ENCODE measurements around the gene CRABP1.
A peak's percentile ranks its signal among the peaks of the same experiment; 100 is the strongest.
"Not testable (repeated sequence)": the region's sequence is repeated elsewhere in the genome, so short reads cannot be mapped to it uniquely, and the experiment has no call there.

The CRABP1 gene

DNA sequence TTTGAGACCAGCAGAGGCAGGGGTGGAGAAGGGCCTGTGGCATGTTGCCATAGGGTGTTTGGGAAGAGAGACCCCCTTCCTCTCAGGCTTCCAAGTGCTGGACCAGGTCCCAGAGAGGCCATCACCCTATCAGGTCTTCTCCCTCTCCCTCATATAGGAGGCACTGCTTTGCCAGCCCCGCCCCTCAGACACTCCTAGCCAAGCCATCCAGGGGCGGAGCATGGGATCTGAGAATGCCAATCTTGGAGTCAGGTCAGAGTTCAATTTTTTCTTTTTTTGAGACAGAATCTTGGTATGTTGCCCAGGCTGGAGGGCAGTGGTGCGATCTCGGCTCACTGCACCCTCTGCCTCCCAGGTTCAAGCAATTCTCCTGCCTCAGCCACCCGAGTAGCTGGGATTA lies 32.7 kb downstream of the CRABP1 start:
- no peak for ATAC-seq
- no peaks in the 10 kb centered on the region for H3K36me3 Mint-ChIP-seq
- H3K4me3 Mint-ChIP-seq, result no peak overlapping the region
- H3K27ac Mint-ChIP-seq, result no peak overlapping the region
- H3K4me1 Mint-ChIP-seq, result peaks cover 11% of the 10 kb centered on the region
- H3K9me3 Mint-ChIP-seq, result no peaks in the 10 kb centered on the region
- DNase-seq (ENCODE audit: low spot score in 2 of 2), result no peak

- no peak overlapping the region for H3K4me3 Mint-ChIP-seq
- H3K4me1 Mint-ChIP-seq, result peaks cover 11% of the 10 kb centered on the region
- H3K36me3 Mint-ChIP-seq, result no peaks in the 10 kb centered on the region
- H3K9me3 Mint-ChIP-seq, result no peaks in the 10 kb centered on the region
- ATAC-seq, result peak; percentile 64
- no peak for DNase-seq (ENCODE audit: low spot score in 2 of 2)
- peak overlapping the region; percentile 54 for H3K27ac Mint-ChIP-seq
Observed at GRCh38 chr15:78374436-78375393, 34.6 kb downstream of the CRABP1 start.

DNA sequence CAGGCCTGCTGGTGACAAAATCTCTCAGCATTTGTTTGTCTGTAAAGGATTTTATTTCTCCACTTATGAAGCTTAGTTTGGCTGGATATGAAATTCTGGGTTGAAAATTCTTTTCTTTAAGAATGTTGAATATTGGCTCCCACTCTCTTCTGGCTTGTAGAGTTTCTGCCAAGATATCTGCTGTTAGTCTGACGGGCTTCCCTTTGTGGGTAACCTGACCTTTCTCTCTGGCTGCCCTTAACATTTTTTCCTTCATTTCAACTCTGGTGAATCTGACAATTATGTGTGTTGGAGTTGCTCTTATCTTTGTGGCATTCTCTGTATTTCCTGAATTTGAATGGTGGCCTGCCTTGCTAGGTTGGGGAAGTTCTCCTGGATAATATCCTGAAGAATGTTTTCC lies 40.0 kb downstream of the CRABP1 start:
- H3K4me1 Mint-ChIP-seq; DNase-seq (ENCODE audit: low spot score in 2 of 2); ATAC-seq; H3K27ac Mint-ChIP-seq; H3K36me3 Mint-ChIP-seq; H3K9me3 Mint-ChIP-seq; H3K4me3 Mint-ChIP-seq: not testable (repeated sequence)

DNA sequence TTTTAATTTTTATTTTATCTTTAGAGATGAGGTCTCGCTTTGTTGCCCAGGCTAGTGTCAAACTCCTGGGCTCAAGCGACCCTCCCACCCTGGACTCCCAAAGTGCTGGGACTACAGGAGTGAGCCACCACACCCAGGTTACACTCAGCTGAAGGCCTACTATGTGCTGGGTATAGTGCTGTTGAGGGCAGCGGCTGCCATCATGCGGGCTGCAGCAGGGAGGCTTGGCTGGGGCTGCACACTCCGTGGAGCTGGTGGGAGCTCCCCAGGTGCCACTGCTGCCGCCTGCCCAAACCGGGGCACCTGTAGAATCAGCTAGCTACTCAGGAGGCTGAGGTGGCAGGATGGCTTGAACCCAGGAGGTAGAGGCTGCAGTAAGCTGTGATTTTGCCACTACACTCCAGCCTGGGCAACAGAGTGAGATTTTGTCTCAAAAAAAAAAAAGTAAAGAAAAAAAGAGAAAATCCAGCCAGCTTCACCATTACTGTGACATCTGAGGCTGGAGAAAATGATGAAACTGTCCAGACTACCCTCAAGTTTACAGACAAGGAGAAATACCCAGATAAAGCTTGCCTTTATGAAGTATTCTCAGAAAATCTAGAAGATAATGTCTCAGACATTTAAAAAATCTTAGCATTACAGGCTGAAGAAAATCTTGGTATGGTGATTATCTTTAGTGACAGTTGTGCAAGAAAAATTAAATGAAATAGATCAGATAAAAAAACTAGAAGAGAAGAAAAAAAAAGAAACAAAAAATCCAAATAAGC lies 42.1 kb downstream of the CRABP1 start:
- H3K4me1 Mint-ChIP-seq, result no peaks in the 10 kb centered on the region
- ATAC-seq, result no peak
- DNase-seq (ENCODE audit: low spot score in 2 of 2), result no peak
- no peak overlapping the region for H3K4me3 Mint-ChIP-seq
- no peaks in the 10 kb centered on the region for H3K9me3 Mint-ChIP-seq
- no peak overlapping the region for H3K27ac Mint-ChIP-seq
- H3K36me3 Mint-ChIP-seq, result no peaks in the 10 kb centered on the region

GRCh38 chr15:78384651-78385050 lies 44.5 kb downstream of the CRABP1 start:
- ATAC-seq (no peak), DNase-seq (ENCODE audit: low spot score in 2 of 2) (no peak)
- no peak overlapping the region for H3K4me3 Mint-ChIP-seq
- H3K9me3 Mint-ChIP-seq, result no peaks in the 10 kb centered on the region
- H3K27ac Mint-ChIP-seq, result no peak overlapping the region
- H3K36me3 Mint-ChIP-seq, result no peaks in the 10 kb centered on the region
- no peaks in the 10 kb centered on the region for H3K4me1 Mint-ChIP-seq

DNA sequence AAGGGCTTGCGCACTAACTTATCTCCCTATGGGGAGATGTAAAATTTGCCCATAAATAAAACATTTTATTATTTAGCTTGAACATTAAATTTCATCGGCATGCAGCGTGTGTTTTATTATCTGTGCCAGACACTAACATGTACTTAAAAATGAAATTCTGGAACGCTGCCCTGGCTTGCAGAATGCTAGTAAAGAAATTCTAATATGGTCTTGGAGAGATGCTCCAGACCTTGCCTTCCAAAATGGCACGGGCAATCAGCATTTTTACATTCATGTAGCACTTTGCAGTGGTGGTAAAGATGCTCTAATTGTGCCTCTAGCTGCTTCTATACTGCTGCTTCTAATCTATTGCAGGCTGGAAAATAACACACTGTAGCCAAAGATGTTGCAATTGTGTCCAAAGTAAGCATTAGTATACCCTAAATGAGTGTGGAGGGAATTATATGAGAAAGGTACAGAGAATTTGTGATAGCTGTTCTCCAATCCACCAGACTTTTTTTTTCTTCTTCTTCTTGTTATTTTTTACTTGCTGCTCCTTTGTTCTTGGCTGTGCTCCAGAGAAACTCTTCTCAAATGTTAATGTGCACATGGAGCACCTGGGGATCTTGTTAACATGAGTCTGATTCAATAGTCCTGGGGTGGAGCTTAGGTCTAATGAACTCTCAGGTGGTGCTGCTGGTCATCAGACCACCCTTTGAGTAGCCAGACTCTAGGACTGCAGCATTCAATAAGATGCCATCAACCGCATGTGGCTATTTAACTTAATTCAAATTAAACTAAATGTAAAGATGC lies 47.3 kb downstream of the CRABP1 start:
- Mint-ChIP-seq H3K4me1 (no peaks in the 10 kb centered on the region), H3K9me3 (peaks cover 2% of the 10 kb centered on the region), H3K36me3 (no peaks in the 10 kb centered on the region), H3K27ac (no peak overlapping the region), H3K4me3 (no peak overlapping the region)
- DNase-seq (ENCODE audit: low spot score in 2 of 2) (no peak), ATAC-seq (no peak)

- Mint-ChIP-seq H3K9me3 (peaks cover 2% of the 10 kb centered on the region), H3K4me1 (no peaks in the 10 kb centered on the region), H3K27ac (no peak overlapping the region), H3K4me3 (no peak overlapping the region), H3K36me3 (no peaks in the 10 kb centered on the region)
- DNase-seq (ENCODE audit: low spot score in 2 of 2) (no peak), ATAC-seq (no peak)
Observed at GRCh38 chr15:78388865-78389264, 48.7 kb downstream of the CRABP1 start.

GRCh38 chr15:78389322-78389721 lies 49.2 kb downstream of the CRABP1 start:
- no peak for ATAC-seq
- H3K9me3 Mint-ChIP-seq, result peaks cover 2% of the 10 kb centered on the region
- H3K4me3 Mint-ChIP-seq, result no peak overlapping the region
- H3K4me1 Mint-ChIP-seq, result no peaks in the 10 kb centered on the region
- no peaks in the 10 kb centered on the region for H3K36me3 Mint-ChIP-seq
- no peak for DNase-seq (ENCODE audit: low spot score in 2 of 2)
- no peak overlapping the region for H3K27ac Mint-ChIP-seq

DNA sequence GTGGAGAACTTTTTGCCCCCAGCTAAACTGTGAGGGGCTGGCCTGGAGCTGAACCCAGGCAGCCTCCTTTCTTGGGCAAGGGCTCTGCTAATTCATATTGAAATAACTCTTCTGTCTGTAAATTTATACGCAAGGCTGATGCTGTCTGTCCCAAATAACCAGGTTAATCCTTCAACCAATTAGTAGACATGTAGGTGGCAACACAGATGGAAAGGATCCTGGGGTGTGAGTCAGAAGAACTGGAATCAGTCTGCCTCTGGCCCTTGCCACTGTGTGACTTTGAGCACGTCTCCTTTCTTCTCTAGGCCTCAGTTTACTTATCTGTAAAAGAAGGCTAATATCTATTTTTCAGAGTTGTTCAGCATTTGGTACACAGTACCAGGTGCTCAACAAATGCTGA lies 49.6 kb downstream of the CRABP1 start:
- no peak overlapping the region for H3K4me3 Mint-ChIP-seq
- H3K27ac Mint-ChIP-seq, result no peak overlapping the region
- H3K9me3 Mint-ChIP-seq, result peaks cover 2% of the 10 kb centered on the region
- no peak for ATAC-seq
- DNase-seq (ENCODE audit: low spot score in 2 of 2), result no peak
- H3K36me3 Mint-ChIP-seq, result no peaks in the 10 kb centered on the region
- H3K4me1 Mint-ChIP-seq, result no peaks in the 10 kb centered on the region

- H3K9me3 Mint-ChIP-seq, result peaks cover 2% of the 10 kb centered on the region
- no peak for DNase-seq (ENCODE audit: low spot score in 2 of 2)
- no peak overlapping the region for H3K27ac Mint-ChIP-seq
- ATAC-seq, result no peak
- H3K4me3 Mint-ChIP-seq, result no peak overlapping the region
- H3K4me1 Mint-ChIP-seq, result no peaks in the 10 kb centered on the region
- no peaks in the 10 kb centered on the region for H3K36me3 Mint-ChIP-seq
Observed at GRCh38 chr15:78390242-78390641, 50.1 kb downstream of the CRABP1 start.

DNA sequence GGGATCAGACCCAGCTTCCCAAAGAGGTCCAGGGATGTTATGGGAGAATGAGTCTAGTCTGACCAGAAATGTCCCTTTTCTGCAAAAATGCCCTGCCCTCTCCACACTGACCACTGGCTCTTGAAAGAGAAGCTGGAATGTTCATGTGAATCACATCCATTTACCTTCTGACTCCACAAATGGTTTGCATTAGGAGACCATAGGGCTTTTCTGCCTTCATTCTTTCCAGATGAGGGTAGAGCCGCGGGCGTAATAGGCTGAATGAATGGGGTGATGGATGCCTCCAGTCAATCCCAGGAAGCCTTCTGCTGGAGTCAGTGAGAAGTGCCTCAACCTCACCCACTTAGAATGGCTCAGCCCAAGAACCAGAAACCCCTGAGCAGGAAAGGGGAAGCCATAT lies 50.7 kb downstream of the CRABP1 start:
- Mint-ChIP-seq H3K9me3 (peaks cover 2% of the 10 kb centered on the region), H3K27ac (no peak overlapping the region), H3K4me3 (no peak overlapping the region), H3K4me1 (no peaks in the 10 kb centered on the region), H3K36me3 (no peaks in the 10 kb centered on the region)
- ATAC-seq (no peak), DNase-seq (ENCODE audit: low spot score in 2 of 2) (no peak)

DNA sequence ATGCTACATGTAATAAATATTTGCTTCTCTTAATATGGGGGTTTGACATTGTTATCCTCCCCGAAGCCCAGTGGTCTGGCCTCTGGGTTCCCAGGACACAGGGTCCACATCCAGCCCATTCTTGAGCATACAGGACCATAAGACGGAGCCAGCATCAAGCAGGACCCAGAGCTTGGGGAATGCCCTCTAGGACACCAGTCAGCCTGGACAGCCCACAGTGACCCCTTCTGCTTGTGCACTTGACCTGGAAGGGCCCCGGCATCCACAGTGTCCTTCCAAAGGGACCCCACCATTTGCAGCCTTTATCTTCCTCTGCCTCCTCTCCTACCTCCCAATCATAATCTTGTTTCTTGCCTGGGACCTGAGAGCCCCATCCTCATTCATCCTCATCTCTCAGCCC lies 51.6 kb downstream of the CRABP1 start:
- H3K4me3 Mint-ChIP-seq, result no peak overlapping the region

GRCh38 chr15:78392430-78392829 lies 52.3 kb downstream of the CRABP1 start:
- peaks cover 2% of the 10 kb centered on the region for H3K9me3 Mint-ChIP-seq
- H3K4me3 Mint-ChIP-seq, result no peak overlapping the region
- no peaks in the 10 kb centered on the region for H3K4me1 Mint-ChIP-seq
- no peaks in the 10 kb centered on the region for H3K36me3 Mint-ChIP-seq
- DNase-seq (ENCODE audit: low spot score in 2 of 2) (no peak), ATAC-seq (no peak)
- H3K27ac Mint-ChIP-seq, result no peak overlapping the region

More for the DNA sequence above, 51.6 kb downstream of the CRABP1 start:
- no peak for ATAC-seq
- Mint-ChIP-seq H3K27ac (no peak overlapping the region), H3K9me3 (peaks cover 2% of the 10 kb centered on the region), H3K4me1 (no peaks in the 10 kb centered on the region), H3K36me3 (no peaks in the 10 kb centered on the region)
- DNase-seq (ENCODE audit: low spot score in 2 of 2), result no peak

GRCh38 chr15:78393137-78393536 lies 53.0 kb downstream of the CRABP1 start:
- Mint-ChIP-seq H3K4me1 (no peaks in the 10 kb centered on the region), H3K9me3 (peaks cover 2% of the 10 kb centered on the region), H3K4me3 (no peak overlapping the region), H3K36me3 (no peaks in the 10 kb centered on the region), H3K27ac (no peak overlapping the region)
- no peak for ATAC-seq
- DNase-seq (ENCODE audit: low spot score in 2 of 2), result no peak

- Mint-ChIP-seq H3K27ac (no peak overlapping the region), H3K36me3 (no peaks in the 10 kb centered on the region), H3K9me3 (peaks cover 2% of the 10 kb centered on the region), H3K4me3 (no peak overlapping the region), H3K4me1 (no peaks in the 10 kb centered on the region)
- ATAC-seq, result no peak
- no peak for DNase-seq (ENCODE audit: low spot score in 2 of 2)
Observed at GRCh38 chr15:78394026-78394425, 53.9 kb downstream of the CRABP1 start.

Measured in stimulated activated effector memory CD8-positive, alpha-beta T cell treated with anti-CD3 and anti-CD28 coated beads, Interleukin-12 subunit alpha, Interleukin-12 subunit beta, amount 100 ng/mL, for 72 hours (primary cell).